K562 (cell line): Measurements from ENCODE around the gene PLAC1. TPM values are rescaled to one million over a fixed set of nuclear protein-coding genes. Genes with fewer than 3 reads are reported as not detected.

ENCODE experiments used
- ATAC-seq: fragments of 200-7000 bp; cut with Tn5 transposase; 3 replicates; pipeline ENCODE4 v1.9.1; 2020; ENCODE audit warnings: moderate library complexity
- BruUV-seq: library from RNA; stranded (reverse); fragments of 400-500 nt; replicated peaks from 2 replicates; lab custom pipeline; 2021; lab: Mats Ljungman, UMichigan
- CTCF ChIA-PET: fragments of 300-600 bp; formaldehyde crosslinking; extraction: SDS; loops from one replicate; lab custom pipeline; 2021; ENCODE audit warnings: low intra/inter-chr PET ratio; lab: Yijun Ruan, JAX
- POLR2A ChIA-PET: fragments of 300-600, 350-650 bp; sonication (Branson Sonifier 250); formaldehyde crosslinking; extraction: SDS; loops from one replicate; lab custom pipeline; 2021; ENCODE audit warnings: antibody characterized with exemption, inconsistent platforms; lab: Yijun Ruan, JAX
- DNase-seq, 4 experiments: peaks; one replicate each; pipeline versions ENCODE4 v3.0.0 to v3.0.0-alpha.2; 2011 to 2018; ENCODE audit warnings: low spot score in 3 of 4, mixed read lengths in 3 of 4; ENCODE audit errors: extremely low read depth in 1 of 4
- FAIRE-seq: peaks from 2 replicates; lab custom pipeline; 2011; peaks lifted over from hg19 to GRCh38; lab: Jason Lieb, UNC
- H2AFZ ChIP-seq: 2 replicates; pipeline ENCODE4 v1.6.0; 2011; ENCODE audit warnings: low read depth, low read length, control low read depth, inconsistent platforms
- H3K27ac ChIP-seq: fragments of 200-600 bp; 3 replicates; pipeline ENCODE4 v1.8.0; 2011; ENCODE audit warnings: low read depth, mild to moderate bottlenecking, control low read depth, inconsistent platforms, low read length, moderate library complexity, mixed read lengths; ENCODE audit errors: extremely low read depth
- H3K27me3 ChIP-seq, 2 experiments: fragments of 300-600 bp in 1 of 2; 2 replicates in 1 of 2; 3 replicates in 1 of 2; pipeline versions ENCODE4 v1.6.0 to v1.8.0; 2011; ENCODE audit warnings: inconsistent platforms in 2 of 2, low read length in 2 of 2, mild to moderate bottlenecking in 1 of 2, mixed read lengths in 1 of 2, moderate library complexity in 1 of 2; ENCODE audit not compliant: control insufficient read depth in 2 of 2, insufficient read depth in 2 of 2
- H3K36me3 ChIP-seq: fragments of 300-600 bp; 3 replicates; pipeline ENCODE4 v1.8.0; 2011; ENCODE audit warnings: mild to moderate bottlenecking, low read length, inconsistent platforms; ENCODE audit not compliant: control insufficient read depth, insufficient read depth
- H3K4me1 ChIP-seq, 2 experiments: fragments of 200-600 bp in 1 of 2; replicated peaks in 1 of 2; 2 replicates in 1 of 2; 3 replicates in 1 of 2; pipeline versions ENCODE4 v1.5.1 to v1.8.0; 2011; ENCODE audit warnings: inconsistent platforms in 2 of 2, low read length in 2 of 2, mild to moderate bottlenecking in 1 of 2, mixed read lengths in 1 of 2, moderate library complexity in 1 of 2; ENCODE audit not compliant: control insufficient read depth in 2 of 2, insufficient read depth in 2 of 2
- H3K4me2 ChIP-seq: 2 replicates; pipeline ENCODE4 v1.6.1; 2011; ENCODE audit warnings: low read length, control low read depth, inconsistent platforms, mixed read lengths; ENCODE audit not compliant: insufficient read depth
- H3K4me3 ChIP-seq: fragments of 200-600 bp; sonication (generic), shearing (Covaris generic); 2 replicates; pipeline ENCODE4 v1.5.1; 2016; ENCODE audit warnings: control low read depth, inconsistent platforms
- H3K79me2 ChIP-seq: fragments of 200-600 bp; 3 replicates; pipeline ENCODE4 v1.8.0; 2011; ENCODE audit warnings: low read length, inconsistent platforms; ENCODE audit not compliant: control insufficient read depth, insufficient read depth
- H3K9ac ChIP-seq, 2 experiments: 2 replicates each; pipeline versions ENCODE4 v1.6.0 to v1.6.1; 2011; ENCODE audit warnings: low read depth in 2 of 2, low read length in 2 of 2, control low read depth in 1 of 2, inconsistent platforms in 1 of 2, mild to moderate bottlenecking in 1 of 2, mixed read lengths in 1 of 2; ENCODE audit not compliant: insufficient read depth in 1 of 2
- H3K9me1 ChIP-seq: one replicate; pipeline ENCODE4 v1.6.0; 2011; ENCODE audit warnings: inconsistent platforms, mild to moderate bottlenecking, low read length, moderate library complexity; ENCODE audit not compliant: control insufficient read depth, insufficient read depth
- H3K9me3 ChIP-seq: replicated peaks from 2 replicates; pipeline ENCODE4 v1.5.1; 2011; ENCODE audit warnings: low read depth, low read length, inconsistent platforms; ENCODE audit not compliant: control insufficient read depth, insufficient read depth
- H4K20me1 ChIP-seq: replicated peaks from 2 replicates; pipeline ENCODE4 v1.6.1; 2011; ENCODE audit warnings: low read length, inconsistent platforms, mixed read lengths; ENCODE audit not compliant: control insufficient read depth, insufficient read depth
- ATF7 ChIP-seq: fragments of 450-650 bp; IDR thresholded peaks from 2 replicates; pipeline ENCODE4 v1.7.1; 2014; ENCODE audit warnings: mild to moderate bottlenecking, moderate library complexity
- ESRRA ChIP-seq: fragments of 450-650 bp; IDR thresholded peaks from 2 replicates; pipeline ENCODE4 v1.6.1; 2014; ENCODE audit warnings: low read depth, mild to moderate bottlenecking, moderate library complexity, borderline replicate concordance
- MEIS2 ChIP-seq: fragments of 450-650 bp; IDR thresholded peaks from 2 replicates; pipeline ENCODE4 v1.6.1; 2014; ENCODE audit warnings: mild to moderate bottlenecking; ENCODE audit not compliant: partially characterized antibody
- MTA1 ChIP-seq: fragments of 450-650 bp; IDR thresholded peaks from 2 replicates; pipeline ENCODE4 v1.6.1; 2017; ENCODE audit warnings: borderline replicate concordance
- MXI1 ChIP-seq: IDR thresholded peaks from 2 replicates; pipeline ENCODE4 v1.6.1; 2011; ENCODE audit warnings: low read depth, mild to moderate bottlenecking, improper control_type of control experiment, low read length
- PHB ChIP-seq: fragments of 250-450 bp; sonication (Bioruptor Pico); IDR thresholded peaks from 2 replicates; pipeline ENCODE4 v1.5.0; 2021
- POLR2B ChIP-seq: fragments of 450-650 bp; IDR thresholded peaks from 2 replicates; pipeline ENCODE4 v1.6.1; 2018; ENCODE audit warnings: low read depth; ENCODE audit not compliant: partially characterized antibody
- TBP ChIP-seq: optimal IDR thresholded peaks from 2 replicates; pipeline ENCODE3; 2011; ENCODE audit warnings: low read depth, low read length, improper control_type of control experiment
- TSC22D4 ChIP-seq: fragments of 450-650 bp; IDR thresholded peaks from 2 replicates; pipeline ENCODE4 v1.6.1; 2016; ENCODE audit warnings: missing genetic modification characterization, missing biosample characterization, control low read depth
- XRCC4 ChIP-seq: IDR thresholded peaks from one replicate; pipeline ENCODE4 v1.6.1; 2011; ENCODE audit not compliant: insufficient read depth, insufficient read length; ENCODE audit errors: extremely low read depth
- ZNF324 ChIP-seq: fragments of 250-450 bp; sonication (Bioruptor Pico); IDR thresholded peaks from 2 replicates; pipeline ENCODE4 v1.4.0; 2020; ENCODE audit warnings: mild to moderate bottlenecking
- ZNF780A ChIP-seq: fragments of 250-450 bp; sonication (Bioruptor Pico); IDR thresholded peaks from 2 replicates; pipeline ENCODE4 v1.5.0; 2021; ENCODE audit warnings: mild to moderate bottlenecking
- ZZZ3 ChIP-seq: fragments of 450-650 bp; IDR thresholded peaks from 2 replicates; pipeline ENCODE4 v1.6.1; 2016; ENCODE audit warnings: antibody characterized with exemption, mild to moderate bottlenecking, moderate library complexity
- WGBS: fragments of 100-300 bp; shearing (Covaris generic); methylation state at CpG from one replicate; pipeline ENCODE4 v1.1.6; 2016; ENCODE audit warnings: low coverage, mixed read lengths; ENCODE audit not compliant: insufficient coverage; ENCODE audit errors: missing lambda C conversion rate; 5-methylcytosine and 5-hydroxymethylcytosine counted together
- in situ Hi-C: fragments of 300-500 bp; cut with MboI; formaldehyde crosslinking; loops from 4 replicates; pipeline ENCODE4 v1.15.0; 2018; ENCODE audit warnings: inconsistent platforms, mixed read lengths
- intact Hi-C: fragments of 100-400 bp; cut with micrococcal nuclease; formaldehyde crosslinking; loops from 2 replicates; pipeline ENCODE4 v1.14.2; 2022
- polyA plus RNA-seq, 8 experiments: library from polyadenylated mRNA; depleted of rRNA in 4 of 8; stranded (reverse) in 5 of 8; unstranded in 3 of 8; fragments of >200 nt; fragmentation: Nextera tagmentation in 2 of 8; fragmentation: Illumina TruSeq in 1 of 8; extraction: Ambion mirVana in 2 of 8; extraction: Trizol in 1 of 8; gene quantifications; 2 replicates each; pipeline versions ENCODE4 v1.2.1 to v1.2.3, GENCODE V29; 2011 to 2014; ENCODE audit warnings: inconsistent platforms in 1 of 8, missing spikeins in 1 of 8
- total RNA-seq, 7 experiments: library from RNA; depleted of rRNA in 6 of 7; stranded (reverse); fragments of >200 nt in 6 of 7; fragmentation: Illumina TruSeq in 2 of 7; extraction: Trizol in 2 of 7; gene quantifications; 2 replicates each; pipeline versions ENCODE4 v1.2.1 to v1.2.3, GENCODE V29; 2011 to 2021; ENCODE audit warnings: low replicate concordance in 1 of 7
- TF ChIP-seq, protein P1 (sequence below): sonication (generic); formaldehyde crosslinking; IDR thresholded peaks from 2 replicates; pipeline ENCODE4 v1.8.0; 2022; ENCODE audit warnings: mild to moderate bottlenecking, missing genetic modification reagents

The PLAC1 gene
- total and polyA plus RNA-seq, 9 of the 15 experiments (the other 6 are each of a cell fraction or from before 2014, with no cell fraction given): 0.82 to 9.1 (median 1.7) TPM

DNA sequence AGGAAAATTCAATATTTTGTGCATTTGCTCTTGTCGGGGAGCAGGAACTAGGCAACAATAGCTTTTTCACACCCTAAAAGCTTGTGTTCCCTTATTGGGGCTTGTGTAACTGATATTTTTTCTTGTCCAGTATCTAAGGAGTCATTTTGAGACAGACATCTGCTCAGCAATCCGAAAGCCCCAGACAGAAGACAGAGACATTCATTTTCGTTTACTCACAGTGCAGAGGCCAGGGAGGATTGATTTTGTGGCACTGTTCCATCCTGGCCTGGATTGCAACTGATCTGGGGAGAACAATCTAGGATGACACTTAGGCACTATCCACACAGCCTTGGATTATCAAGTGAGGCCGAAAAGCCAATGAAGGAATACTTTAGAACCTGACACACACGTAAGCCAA lies 27.4 kb upstream of the PLAC1 start:
- peak; percentile 6 for FAIRE-seq
- in situ Hi-C loops: no loop called here

More for the DNA sequence above, 27.4 kb upstream of the PLAC1 start:
- H3K9ac ChIP-seq: no peak overlapping the region
- ATAC-seq: no peak
- intact Hi-C loops: no loop called here
- no peak for TF ChIP-seq XRCC4
- no peak for TF ChIP-seq MEIS2
- TF ChIP-seq ESRRA: no peak
- no peak for TF ChIP-seq PHB (CRISPR knock-in tag)
- TF ChIP-seq ZZZ3: no peak
- no peak for TF ChIP-seq MTA1
- TF ChIP-seq, protein P1, sequence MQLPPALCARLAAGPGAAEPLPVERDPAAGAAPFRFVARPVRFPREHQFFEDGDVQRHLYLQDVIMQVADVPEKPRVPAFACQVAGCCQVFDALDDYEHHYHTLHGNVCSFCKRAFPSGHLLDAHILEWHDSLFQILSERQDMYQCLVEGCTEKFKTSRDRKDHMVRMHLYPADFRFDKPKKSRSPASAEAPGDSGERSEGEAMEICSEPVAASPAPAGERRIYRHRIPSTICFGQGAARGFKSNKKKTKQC (CRISPR knock-in tag): no peak
- TF ChIP-seq ATF7: no peak
- TF ChIP-seq TSC22D4 (tag): no peak
- no peak for TF ChIP-seq TBP
- TF ChIP-seq MXI1: no peak
- no peak for TF ChIP-seq POLR2B
- TF ChIP-seq ZNF324 (CRISPR knock-in tag): no peak
- TF ChIP-seq ZNF780A (CRISPR knock-in tag): no peak
- TF ChIP-seq, all 486 proteins: peak for 0
- Histone ChIP-seq H4K20me1 (no peaks in the 10 kb centered on the region), H3K36me3 (no peaks in the 10 kb centered on the region), H3K4me1 (no peaks in the 10 kb centered on the region), H3K79me2 (no peaks in the 10 kb centered on the region), H3K27ac (no peak overlapping the region), H3K4me2 (no peak overlapping the region), H2AFZ (no peak overlapping the region), H3K27me3 (no peaks in the 10 kb centered on the region; a peak in 1 of 5 replicates), H3K9me3 (no peaks in the 10 kb centered on the region), H3K9me1 (no peaks in the 10 kb centered on the region), H3K4me3 (no peak overlapping the region)
- POLR2A ChIA-PET: interaction anchor here (0.6 to 1.1 kb wide), 2 partner anchors 9 to 952 kb away, joined by 3 read pairs; no protein-coding TSS in a partner anchor
- no TSS peak for BruUV-seq
- no peak for DNase-seq
- WGBS: 10% methylated on average over 5 of the region's 5 CpGs
- CTCF ChIA-PET: no interaction called here
